Measurements from ENCODE around the gene PTPRN. TPM values are rescaled to one million over a fixed set of nuclear protein-coding genes. Genes with fewer than 3 reads are reported as not detected.

Gene PTPRN
- total RNA-seq, 1 experiment from 2014 or later, result not detected

GRCh38 chr2:219296631-219297391 lies 12.4 kb downstream of the PTPRN start:
- no peak overlapping the region for H3K27ac ChIP-seq (ENCODE audit: low read depth, low read length)
- no TSS peak for BruUV-seq (replicated peaks)
- POLR2A ChIA-PET, result no interaction called here
- DNase-seq (ENCODE audit: low read depth, low spot score), result no peak
- intact Hi-C loops (cut with micrococcal nuclease), result loop anchor here (5.0 kb wide), 2 partner anchors 70 to 240 kb away; partner anchors contain the start of genes ANKZF1 and ATG9A
- H4K20me1 ChIP-seq (ENCODE audit: insufficient read depth), result no peaks in the 10 kb centered on the region
- H2AFZ ChIP-seq (ENCODE audit: low read depth, low read length, poor library complexity, severe bottlenecking), result no peak overlapping the region
- no peaks in the 10 kb centered on the region for H3K36me3 ChIP-seq (ENCODE audit: control insufficient read depth in 1 of 2, insufficient read depth in 2 of 2, low read length in 2 of 2)
- no peak overlapping the region for H3K4me3 ChIP-seq (replicated peaks in 1 of 2; ENCODE audit: low read depth in 1 of 2, low read length in 2 of 2)
- no peaks in the 10 kb centered on the region for H3K9me2 ChIP-seq (ENCODE audit: insufficient read depth)
- H3K4me1 ChIP-seq (ENCODE audit: control insufficient read depth in 1 of 2, insufficient read depth in 2 of 2, low read length in 2 of 2), result peaks cover 3 to 17% of the 10 kb centered on the region in 2 experiments; a peak in 3 of 4 replicates
- RAD21 ChIA-PET (ENCODE audit: low non-redundant PET in 1 of 2, low total read pairs in 2 of 2, uncharacterized antibody in 2 of 2, unreplicated experiment in 2 of 2), result no interaction called here
- peaks cover 15% of the 10 kb centered on the region; the same call in 1 of the 2 replicates for H3K27me3 ChIP-seq (ENCODE audit: insufficient read depth, low read length)
- no peak for ATAC-seq
- CTCF ChIA-PET, result interaction anchor here (1.8 to 4.5 kb wide), 2 partner anchors 19 to 85 kb away, joined by 3 to 71 read pairs; partner anchors contain the start of gene DNAJB2
- H3K79me2 ChIP-seq (ENCODE audit: insufficient read depth, low read length), result no peaks in the 10 kb centered on the region
- TF ChIP-seq, protein P1, sequence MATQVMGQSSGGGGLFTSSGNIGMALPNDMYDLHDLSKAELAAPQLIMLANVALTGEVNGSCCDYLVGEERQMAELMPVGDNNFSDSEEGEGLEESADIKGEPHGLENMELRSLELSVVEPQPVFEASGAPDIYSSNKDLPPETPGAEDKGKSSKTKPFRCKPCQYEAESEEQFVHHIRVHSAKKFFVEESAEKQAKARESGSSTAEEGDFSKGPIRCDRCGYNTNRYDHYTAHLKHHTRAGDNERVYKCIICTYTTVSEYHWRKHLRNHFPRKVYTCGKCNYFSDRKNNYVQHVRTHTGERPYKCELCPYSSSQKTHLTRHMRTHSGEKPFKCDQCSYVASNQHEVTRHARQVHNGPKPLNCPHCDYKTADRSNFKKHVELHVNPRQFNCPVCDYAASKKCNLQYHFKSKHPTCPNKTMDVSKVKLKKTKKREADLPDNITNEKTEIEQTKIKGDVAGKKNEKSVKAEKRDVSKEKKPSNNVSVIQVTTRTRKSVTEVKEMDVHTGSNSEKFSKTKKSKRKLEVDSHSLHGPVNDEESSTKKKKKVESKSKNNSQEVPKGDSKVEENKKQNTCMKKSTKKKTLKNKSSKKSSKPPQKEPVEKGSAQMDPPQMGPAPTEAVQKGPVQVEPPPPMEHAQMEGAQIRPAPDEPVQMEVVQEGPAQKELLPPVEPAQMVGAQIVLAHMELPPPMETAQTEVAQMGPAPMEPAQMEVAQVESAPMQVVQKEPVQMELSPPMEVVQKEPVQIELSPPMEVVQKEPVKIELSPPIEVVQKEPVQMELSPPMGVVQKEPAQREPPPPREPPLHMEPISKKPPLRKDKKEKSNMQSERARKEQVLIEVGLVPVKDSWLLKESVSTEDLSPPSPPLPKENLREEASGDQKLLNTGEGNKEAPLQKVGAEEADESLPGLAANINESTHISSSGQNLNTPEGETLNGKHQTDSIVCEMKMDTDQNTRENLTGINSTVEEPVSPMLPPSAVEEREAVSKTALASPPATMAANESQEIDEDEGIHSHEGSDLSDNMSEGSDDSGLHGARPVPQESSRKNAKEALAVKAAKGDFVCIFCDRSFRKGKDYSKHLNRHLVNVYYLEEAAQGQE (IDR thresholded peaks at IDR 0.05; ENCODE audit: low read depth), result no peak
- TF ChIP-seq TCF7L2 (IDR thresholded peaks at IDR 0.05; ENCODE audit: borderline replicate concordance, extremely low read depth, insufficient read depth, insufficient read length) (no peak), POLR2A (IDR thresholded peaks at IDR 0.05; ENCODE audit: borderline replicate concordance, extremely low read depth, insufficient read depth, insufficient read length) (no peak), SRF (IDR thresholded peaks at IDR 0.05; ENCODE audit: low read depth) (no peak), YY1 (IDR thresholded peaks at IDR 0.05; ENCODE audit: extremely low read depth, insufficient replicate concordance, low read depth, low read length) (no peak)
- H3K9me3 ChIP-seq (ENCODE audit: control insufficient read depth in 1 of 2, insufficient read depth in 1 of 2, low read depth in 1 of 2, low read length in 2 of 2), result no peaks in the 10 kb centered on the region
- no peak overlapping the region for H3K4me2 ChIP-seq (ENCODE audit: low read length)
- H3K9ac ChIP-seq (ENCODE audit: low read length), result no peak overlapping the region

Data from HCT116 (cell line).